HUES64 (cell line): ENCODE results near the gene LAG3.

Source experiments
- H3K27ac ChIP-seq: 2 replicates; pipeline ENCODE4 v1.7.0; 2013; ENCODE audit warnings: low read depth, low read length, inconsistent platforms
- H3K27me3 ChIP-seq: 2 replicates; pipeline ENCODE4 v1.6.1; 2013; ENCODE audit warnings: mild to moderate bottlenecking, low read length; ENCODE audit not compliant: insufficient read depth
- H3K36me3 ChIP-seq: 2 replicates; pipeline ENCODE4 v1.6.1; 2013; ENCODE audit warnings: mild to moderate bottlenecking, low read length; ENCODE audit not compliant: insufficient read depth
- H3K4me1 ChIP-seq: 2 replicates; pipeline ENCODE4 v1.6.1; 2013; ENCODE audit warnings: mild to moderate bottlenecking, low read length, moderate library complexity; ENCODE audit not compliant: insufficient read depth
- H3K4me3 ChIP-seq: 2 replicates; pipeline ENCODE4 v1.5.1; 2013; ENCODE audit warnings: mild to moderate bottlenecking, low read length, moderate library complexity
- H3K9ac ChIP-seq: 2 replicates; pipeline ENCODE4 v1.6.1; 2013; ENCODE audit warnings: mild to moderate bottlenecking, low read depth, low read length
- H3K9me3 ChIP-seq: 2 replicates; pipeline ENCODE4 v1.6.1; 2013; ENCODE audit warnings: low read depth, low read length; ENCODE audit not compliant: insufficient read depth
- WGBS: fragments of 150-250, 120-280 bp; methylation state at CpG from one replicate; pipeline ENCODE4 v1.1.7; 2013; ENCODE audit warnings: missing lambda C conversion rate; 5-methylcytosine and 5-hydroxymethylcytosine counted together

The LAG3 gene

DNA sequence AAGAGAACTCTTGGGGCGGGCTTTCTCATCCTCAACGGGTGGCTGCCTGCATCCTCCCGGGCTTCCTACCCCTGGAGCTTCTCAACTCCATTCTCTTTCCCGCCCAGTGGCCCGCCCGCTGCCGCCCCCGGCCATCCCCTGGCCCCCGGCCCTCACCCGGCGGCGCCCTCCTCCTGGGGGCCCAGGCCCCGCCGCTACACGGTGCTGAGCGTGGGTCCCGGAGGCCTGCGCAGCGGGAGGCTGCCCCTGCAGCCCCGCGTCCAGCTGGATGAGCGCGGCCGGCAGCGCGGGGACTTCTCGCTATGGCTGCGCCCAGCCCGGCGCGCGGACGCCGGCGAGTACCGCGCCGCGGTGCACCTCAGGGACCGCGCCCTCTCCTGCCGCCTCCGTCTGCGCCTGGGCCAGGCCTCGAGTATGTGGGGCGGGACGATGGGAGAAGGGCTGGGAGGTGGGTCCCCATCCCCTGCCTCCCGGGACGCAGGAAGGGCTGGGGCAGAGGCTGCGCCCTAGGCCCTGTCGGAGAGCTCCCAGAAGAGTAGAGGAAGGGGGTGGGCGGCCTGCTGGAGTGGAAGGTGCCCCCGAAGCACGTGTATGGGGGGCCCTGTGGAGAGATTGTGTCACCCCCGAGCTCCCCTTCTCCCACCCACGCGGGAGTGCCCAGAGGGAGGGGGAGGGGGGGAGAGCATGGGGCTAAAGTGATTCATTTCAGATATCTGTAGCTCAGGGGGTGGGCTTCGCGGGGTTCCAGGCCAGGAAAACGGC is 1.5 kb downstream of the LAG3 start:
- Histone ChIP-seq H3K9me3 (no peaks in the 10 kb centered on the region), H3K4me3 (peak overlapping the region; percentile 44), H3K4me1 (peaks cover 15% of the 10 kb centered on the region), H3K9ac (no peak overlapping the region), H3K36me3 (peaks cover 24% of the 10 kb centered on the region), H3K27ac (no peak overlapping the region), H3K27me3 (peaks cover 45% of the 10 kb centered on the region)
- WGBS: 8% methylated on average over 57 of the region's 60 CpGs

DNA sequence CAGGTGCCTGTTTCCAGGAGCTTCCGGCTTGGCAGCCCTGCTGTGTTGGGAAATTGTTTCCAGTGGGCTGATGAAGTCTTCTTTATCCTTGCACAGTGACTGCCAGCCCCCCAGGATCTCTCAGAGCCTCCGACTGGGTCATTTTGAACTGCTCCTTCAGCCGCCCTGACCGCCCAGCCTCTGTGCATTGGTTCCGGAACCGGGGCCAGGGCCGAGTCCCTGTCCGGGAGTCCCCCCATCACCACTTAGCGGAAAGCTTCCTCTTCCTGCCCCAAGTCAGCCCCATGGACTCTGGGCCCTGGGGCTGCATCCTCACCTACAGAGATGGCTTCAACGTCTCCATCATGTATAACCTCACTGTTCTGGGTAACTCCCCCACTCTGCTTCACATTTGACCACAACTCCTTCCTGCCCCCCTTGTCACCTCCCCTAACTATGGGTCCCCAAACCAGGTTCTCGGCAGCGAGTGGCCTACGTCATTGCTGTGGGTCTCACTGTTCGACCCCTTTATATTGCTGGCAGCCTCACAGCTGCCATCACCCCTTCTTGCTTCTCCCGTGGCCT is 2.3 kb downstream of the LAG3 start:
- no peak overlapping the region for H3K9ac ChIP-seq
- WGBS: 87% methylated on average over 15 of the region's 15 CpGs

DNA sequence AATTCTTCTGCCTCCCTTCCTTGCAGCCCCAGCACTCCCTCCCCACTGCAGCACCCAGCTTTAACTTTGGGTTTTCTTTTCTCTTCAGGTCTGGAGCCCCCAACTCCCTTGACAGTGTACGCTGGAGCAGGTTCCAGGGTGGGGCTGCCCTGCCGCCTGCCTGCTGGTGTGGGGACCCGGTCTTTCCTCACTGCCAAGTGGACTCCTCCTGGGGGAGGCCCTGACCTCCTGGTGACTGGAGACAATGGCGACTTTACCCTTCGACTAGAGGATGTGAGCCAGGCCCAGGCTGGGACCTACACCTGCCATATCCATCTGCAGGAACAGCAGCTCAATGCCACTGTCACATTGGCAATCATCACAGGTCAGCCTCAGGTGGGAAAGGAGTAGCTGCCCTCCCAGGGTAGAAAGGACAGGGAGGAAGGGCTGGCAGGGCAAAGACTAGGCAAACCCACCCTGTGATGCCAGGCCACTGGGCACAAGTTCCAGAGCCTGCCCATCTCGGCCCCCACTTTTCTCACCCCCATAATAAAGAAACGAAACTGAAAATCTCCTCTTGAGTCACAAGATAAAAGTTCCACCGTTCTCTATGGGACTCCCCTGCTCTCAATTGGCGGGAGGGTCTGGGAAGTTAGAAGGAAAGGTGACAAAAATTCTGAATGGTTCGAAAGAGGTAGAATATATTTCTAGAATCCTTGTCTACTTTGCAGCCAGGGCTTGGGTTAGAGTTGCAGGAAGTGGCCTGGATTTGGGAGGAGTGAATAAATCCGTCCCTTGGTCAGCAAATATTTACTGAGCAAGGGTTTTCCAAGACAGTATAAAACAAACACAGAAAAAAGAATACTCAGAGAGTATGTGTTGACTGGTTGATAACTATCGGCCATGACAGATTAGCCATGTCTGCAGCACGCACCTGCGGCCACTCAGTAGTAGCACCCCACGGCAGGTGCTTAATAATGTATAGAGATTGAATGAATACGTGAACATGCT is 3.2 kb downstream of the LAG3 start:
- Histone ChIP-seq H3K4me3 (no peak overlapping the region), H3K36me3 (peaks cover 10% of the 10 kb centered on the region), H3K27ac (no peak overlapping the region), H3K9me3 (no peaks in the 10 kb centered on the region), H3K9ac (no peak overlapping the region), H3K27me3 (peaks cover 45% of the 10 kb centered on the region), H3K4me1 (peaks cover 6% of the 10 kb centered on the region)
- 86% methylated on average over 16 of the region's 16 CpGs for WGBS

More for the DNA sequence above, 2.3 kb downstream of the LAG3 start:
- no peaks in the 10 kb centered on the region for H3K9me3 ChIP-seq
- peaks cover 7% of the 10 kb centered on the region for H3K4me1 ChIP-seq
- H3K27ac ChIP-seq: no peak overlapping the region
- H3K4me3 ChIP-seq: no peak overlapping the region
- peaks cover 19% of the 10 kb centered on the region for H3K36me3 ChIP-seq
- H3K27me3 ChIP-seq: peaks cover 45% of the 10 kb centered on the region

DNA sequence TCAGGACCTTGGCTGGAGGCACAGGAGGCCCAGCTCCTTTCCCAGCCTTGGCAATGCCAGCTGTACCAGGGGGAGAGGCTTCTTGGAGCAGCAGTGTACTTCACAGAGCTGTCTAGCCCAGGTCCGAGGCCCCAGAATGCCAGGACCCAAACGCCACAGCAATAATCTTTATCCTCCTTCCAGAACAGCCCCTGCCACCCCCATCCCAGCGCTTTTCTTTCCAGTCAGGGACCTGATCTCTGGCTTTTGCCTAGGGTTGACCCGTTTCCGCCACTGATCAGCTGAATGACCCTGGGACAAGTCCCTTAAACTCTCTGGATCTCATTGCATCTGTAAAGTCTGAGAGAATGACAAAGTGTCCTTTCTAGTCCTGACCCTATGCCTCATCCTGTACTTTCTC is 5.1 kb downstream of the LAG3 start:
- H3K27me3 ChIP-seq: peaks cover 41% of the 10 kb centered on the region
- H3K36me3 ChIP-seq: no peaks in the 10 kb centered on the region
- no peaks in the 10 kb centered on the region for H3K9me3 ChIP-seq
- no peak overlapping the region for H3K9ac ChIP-seq
- no peak overlapping the region for H3K27ac ChIP-seq
- 0 out of 2 replicates have a peak overlapping the region, but pooled peaks have one; percentile 54 for H3K4me3 ChIP-seq
- peaks cover 6% of the 10 kb centered on the region for H3K4me1 ChIP-seq
- WGBS: 83% methylated on average over 5 of the region's 5 CpGs

DNA sequence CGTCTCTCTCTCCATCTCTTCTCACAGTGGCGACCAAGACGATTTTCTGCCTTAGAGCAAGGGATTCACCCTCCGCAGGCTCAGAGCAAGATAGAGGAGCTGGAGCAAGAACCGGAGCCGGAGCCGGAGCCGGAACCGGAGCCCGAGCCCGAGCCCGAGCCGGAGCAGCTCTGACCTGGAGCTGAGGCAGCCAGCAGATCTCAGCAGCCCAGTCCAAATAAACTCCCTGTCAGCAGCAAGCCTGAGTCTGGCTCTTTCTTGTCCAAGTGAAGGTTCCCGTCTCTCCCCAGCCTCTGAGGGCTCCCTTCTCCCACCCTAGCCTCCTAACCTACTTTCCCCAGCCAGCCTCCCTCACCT is 5.9 kb downstream of the LAG3 start:
- Histone ChIP-seq H3K27me3 (peaks cover 33% of the 10 kb centered on the region), H3K9ac (peak overlapping the region; percentile 41; the same call in 1 of the 2 replicates), H3K4me1 (peaks cover under 1% of the 10 kb centered on the region; the same call in 1 of the 2 replicates), H3K27ac (no peak overlapping the region), H3K36me3 (no peaks in the 10 kb centered on the region), H3K4me3 (peak overlapping the region; percentile 54), H3K9me3 (no peaks in the 10 kb centered on the region)
- WGBS: 18% methylated on average over 14 of the region's 14 CpGs

DNA sequence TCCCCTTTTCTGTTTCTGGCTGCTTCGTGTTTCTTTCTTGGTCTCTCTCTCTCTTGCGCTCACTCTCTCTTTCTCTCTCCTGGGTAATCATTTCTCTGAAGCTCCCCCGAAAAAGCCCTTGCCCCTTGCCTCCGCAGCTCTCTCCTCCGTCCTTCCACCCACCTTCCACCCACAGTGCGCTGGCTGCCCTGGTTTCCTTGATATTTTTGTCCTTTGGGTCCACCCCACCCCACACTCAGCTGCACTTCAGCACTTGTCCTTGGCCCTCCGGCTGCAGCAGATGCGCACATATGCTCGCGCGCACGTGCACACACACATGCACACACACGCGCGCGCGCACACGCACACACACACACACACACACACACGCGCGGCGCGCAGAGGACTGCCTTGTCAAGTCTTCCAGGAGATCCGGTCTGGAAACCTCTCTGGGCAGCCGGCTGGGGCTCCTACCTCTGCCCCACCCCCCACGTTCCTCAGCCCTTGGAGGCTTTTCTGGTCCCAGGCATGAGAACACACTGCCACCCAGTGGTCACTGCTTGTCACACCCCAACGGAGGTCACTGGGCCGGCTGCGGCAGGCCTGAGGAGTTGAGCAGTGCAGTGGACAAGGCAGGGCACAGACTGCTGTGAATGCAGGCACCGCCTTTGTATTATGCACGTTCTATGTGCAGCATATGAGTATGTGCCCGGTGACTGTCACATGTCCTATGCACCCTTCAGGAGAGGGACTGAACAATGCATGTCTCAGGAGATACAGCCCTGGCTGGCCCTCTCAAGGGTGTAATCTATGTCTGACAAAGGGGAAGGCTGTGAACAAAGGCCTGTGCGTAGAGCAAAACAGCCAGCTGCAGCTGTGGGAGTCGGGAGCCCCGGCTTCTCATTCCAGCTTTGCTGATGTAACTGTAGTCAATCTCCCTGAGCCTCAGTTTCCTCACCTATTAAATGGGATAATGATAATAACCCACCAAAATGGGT is 6.5 kb downstream of the LAG3 start:
- H3K36me3 ChIP-seq: no peaks in the 10 kb centered on the region
- no peak overlapping the region for H3K27ac ChIP-seq
- peak overlapping the region; percentile 41; the same call in 1 of the 2 replicates for H3K9ac ChIP-seq
- H3K27me3 ChIP-seq: peaks cover 27% of the 10 kb centered on the region
- WGBS: 7% methylated on average over 35 of the region's 35 CpGs
- no peaks in the 10 kb centered on the region for H3K9me3 ChIP-seq
- no peaks in the 10 kb centered on the region for H3K4me1 ChIP-seq
- H3K4me3 ChIP-seq: peak overlapping the region; percentile 54

DNA sequence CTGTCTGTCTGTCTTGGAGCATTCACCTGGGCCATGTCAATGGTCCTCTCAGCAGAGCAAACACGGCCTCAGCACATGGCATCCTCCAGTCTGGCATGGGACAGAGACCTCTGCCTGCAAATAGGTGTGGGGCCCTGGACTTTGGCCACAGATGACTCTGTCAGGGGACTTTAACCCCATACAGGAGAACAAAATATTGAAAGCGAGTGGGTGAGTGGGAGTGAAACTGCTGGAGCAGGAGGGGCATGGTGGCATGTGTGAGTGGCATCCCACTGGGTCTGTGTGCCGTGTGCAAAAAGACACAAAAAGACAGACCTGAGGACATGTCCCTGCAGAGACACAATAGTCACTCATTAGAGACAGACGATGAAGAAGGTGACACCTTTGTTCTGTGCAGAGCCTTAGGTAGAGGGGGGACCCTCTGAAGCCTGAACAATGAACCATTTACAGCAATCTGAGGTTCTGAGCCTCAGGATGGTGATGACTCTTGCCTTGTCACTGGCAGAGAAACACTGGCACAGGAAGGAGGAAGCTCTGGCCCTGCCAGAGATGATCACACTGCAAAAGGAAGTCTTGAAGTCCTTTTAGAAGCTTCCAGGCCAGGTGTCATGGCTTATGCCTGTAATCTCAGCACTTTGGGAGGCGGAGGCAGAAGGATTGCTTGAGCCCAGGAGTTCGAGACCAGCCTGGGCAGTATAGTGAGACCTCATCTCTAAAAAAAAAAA is 7.5 kb downstream of the LAG3 start:
- Histone ChIP-seq H3K4me3 (no peak overlapping the region), H3K36me3 (no peaks in the 10 kb centered on the region), H3K27me3 (peaks cover 17% of the 10 kb centered on the region; the same call in 1 of the 2 replicates), H3K4me1 (no peaks in the 10 kb centered on the region), H3K9ac (no peak overlapping the region), H3K27ac (no peak overlapping the region), H3K9me3 (no peaks in the 10 kb centered on the region)
- WGBS: 96% methylated on average over 6 of the region's 6 CpGs

DNA sequence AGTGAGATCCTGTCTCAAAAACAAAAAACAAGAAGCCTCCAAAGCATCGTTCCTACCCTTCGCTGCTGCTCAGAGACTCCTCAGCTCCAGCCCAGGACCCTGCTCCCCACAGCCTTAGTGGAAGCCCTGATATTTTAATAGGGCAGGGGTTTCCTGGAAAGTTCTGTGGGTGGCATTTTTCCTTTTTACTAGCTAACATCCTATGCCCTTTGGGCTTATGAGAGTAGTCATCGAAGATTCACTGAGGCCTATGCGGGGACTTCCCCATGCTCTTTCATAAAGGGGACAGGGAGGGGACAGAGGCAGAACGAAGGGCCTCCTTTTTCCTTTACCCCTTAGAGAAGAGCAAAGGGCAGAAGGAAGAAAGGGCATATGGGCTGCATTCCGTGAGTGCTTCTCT is 8.3 kb downstream of the LAG3 start:
- Histone ChIP-seq H3K27me3 (peaks cover 15% of the 10 kb centered on the region; the same call in 1 of the 2 replicates), H3K4me3 (no peak overlapping the region), H3K9me3 (no peaks in the 10 kb centered on the region), H3K4me1 (no peaks in the 10 kb centered on the region), H3K36me3 (no peaks in the 10 kb centered on the region), H3K27ac (no peak overlapping the region), H3K9ac (no peak overlapping the region)
- WGBS: 89% methylated on average over 6 of the region's 6 CpGs

DNA sequence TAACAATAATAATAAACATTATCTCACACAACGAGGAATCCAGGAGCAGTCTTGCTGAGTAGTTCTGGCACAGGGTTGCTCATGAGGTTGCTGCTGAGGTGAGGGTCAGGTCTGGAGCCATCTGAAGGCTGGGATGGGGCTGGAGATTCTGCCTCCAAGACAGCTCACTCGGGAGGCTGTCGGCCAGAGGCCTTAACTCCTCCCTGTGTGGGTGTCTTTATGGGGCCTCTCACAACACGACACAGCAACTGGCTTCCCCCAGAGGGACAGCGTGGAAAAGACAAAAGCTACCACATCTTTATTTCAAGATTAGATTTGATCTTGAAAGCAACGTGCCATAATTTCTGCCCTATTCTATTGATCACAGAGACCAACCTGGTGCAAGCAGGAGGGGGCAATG is 9.8 kb downstream of the LAG3 start:
- no peak overlapping the region for H3K9ac ChIP-seq
- WGBS: 86% methylated on average over 6 of the region's 6 CpGs

More for the DNA sequence above, 9.8 kb downstream of the LAG3 start:
- no peak overlapping the region for H3K4me3 ChIP-seq
- peaks cover 10% of the 10 kb centered on the region for H3K4me1 ChIP-seq
- H3K36me3 ChIP-seq: no peaks in the 10 kb centered on the region
- H3K27me3 ChIP-seq: peaks cover 10% of the 10 kb centered on the region; the same call in 1 of the 2 replicates
- H3K27ac ChIP-seq: no peak overlapping the region
- H3K9me3 ChIP-seq: no peaks in the 10 kb centered on the region
